ENCODE data around the gene PLD4. TPM values are rescaled to one million over a fixed set of nuclear protein-coding genes. Genes with fewer than 3 reads are reported as not detected.
"Not testable (repeated sequence)": the region's sequence is repeated elsewhere in the genome, so short reads cannot be mapped to it uniquely, and the experiment has no call there.

Gene PLD4, protein sequence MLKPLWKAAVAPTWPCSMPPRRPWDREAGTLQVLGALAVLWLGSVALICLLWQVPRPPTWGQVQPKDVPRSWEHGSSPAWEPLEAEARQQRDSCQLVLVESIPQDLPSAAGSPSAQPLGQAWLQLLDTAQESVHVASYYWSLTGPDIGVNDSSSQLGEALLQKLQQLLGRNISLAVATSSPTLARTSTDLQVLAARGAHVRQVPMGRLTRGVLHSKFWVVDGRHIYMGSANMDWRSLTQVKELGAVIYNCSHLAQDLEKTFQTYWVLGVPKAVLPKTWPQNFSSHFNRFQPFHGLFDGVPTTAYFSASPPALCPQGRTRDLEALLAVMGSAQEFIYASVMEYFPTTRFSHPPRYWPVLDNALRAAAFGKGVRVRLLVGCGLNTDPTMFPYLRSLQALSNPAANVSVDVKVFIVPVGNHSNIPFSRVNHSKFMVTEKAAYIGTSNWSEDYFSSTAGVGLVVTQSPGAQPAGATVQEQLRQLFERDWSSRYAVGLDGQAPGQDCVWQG
- polyA plus RNA-seq (ENCODE audit: insufficient read length in 3 of 3): 1 to 10 TPM; 2.6 to 3.2 (median 3.2) TPM

DNA sequence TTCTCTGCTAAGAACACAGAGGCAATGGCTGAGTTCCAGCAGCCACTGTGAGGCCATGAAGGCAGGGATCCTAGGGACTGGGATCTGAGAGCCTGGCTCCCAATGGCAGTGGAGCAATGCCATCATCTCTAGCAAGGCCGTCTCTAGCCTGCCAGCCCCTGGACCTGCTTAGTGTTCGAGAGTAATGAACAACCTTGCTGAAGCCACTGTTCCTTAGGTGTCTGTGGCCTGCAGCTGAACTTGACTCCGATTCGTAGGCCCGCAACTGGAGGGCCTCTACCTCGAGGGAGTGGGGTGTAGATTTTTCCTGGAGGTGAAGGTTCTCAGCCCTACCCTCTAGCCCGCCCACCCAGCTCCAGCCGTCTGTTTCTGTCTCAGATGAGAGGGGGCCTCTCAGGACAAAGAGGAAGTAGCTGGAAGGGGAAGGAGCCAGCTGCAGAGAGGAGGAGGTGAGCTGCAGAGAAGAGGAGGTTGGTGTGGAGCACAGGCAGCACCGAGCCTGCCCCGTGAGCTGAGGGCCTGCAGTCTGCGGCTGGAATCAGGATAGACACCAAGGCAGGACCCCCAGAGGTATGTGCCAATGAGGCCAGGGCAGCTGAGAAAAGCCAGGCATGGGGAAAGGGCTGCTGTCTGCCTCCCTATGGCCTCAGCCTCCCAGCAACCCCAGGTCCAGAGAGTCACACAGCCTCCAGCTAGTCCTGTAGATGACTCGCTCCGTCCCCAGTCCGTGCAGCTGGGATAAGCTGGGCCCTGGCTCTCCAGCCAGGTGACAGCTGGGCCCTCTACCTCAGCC lies at the start of gene PLD4:
Gene PLD4 (plus strand): TSS at position 459 of the 793 bp plus-strand sequence. CDS start 2,262 bp downstream, outside the sequence.
- DNase-seq (ENCODE audit: low read depth in 3 of 3, low spot score in 2 of 3): no peak

DNA sequence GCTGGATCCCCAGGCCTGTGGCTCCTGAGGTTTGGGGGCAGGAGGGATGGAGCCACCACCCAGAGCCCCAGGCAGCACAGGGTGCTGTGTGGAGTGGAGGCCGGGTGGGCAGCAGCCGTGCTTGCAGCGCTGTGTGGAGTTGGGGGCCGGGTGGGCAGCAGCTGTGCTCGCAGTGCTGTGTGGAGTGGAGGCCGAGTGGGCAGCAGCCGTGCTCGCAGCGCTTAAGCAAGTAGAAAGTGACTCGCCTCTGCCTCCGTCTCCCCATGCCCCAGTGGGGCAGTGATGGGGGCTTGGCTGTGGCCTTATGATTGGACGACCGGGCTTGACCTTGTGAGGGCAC lies 49.3 kb upstream of the PLD4 start:
- no peak for DNase-seq (ENCODE audit: low read depth in 3 of 3, low spot score in 2 of 3)

DNA sequence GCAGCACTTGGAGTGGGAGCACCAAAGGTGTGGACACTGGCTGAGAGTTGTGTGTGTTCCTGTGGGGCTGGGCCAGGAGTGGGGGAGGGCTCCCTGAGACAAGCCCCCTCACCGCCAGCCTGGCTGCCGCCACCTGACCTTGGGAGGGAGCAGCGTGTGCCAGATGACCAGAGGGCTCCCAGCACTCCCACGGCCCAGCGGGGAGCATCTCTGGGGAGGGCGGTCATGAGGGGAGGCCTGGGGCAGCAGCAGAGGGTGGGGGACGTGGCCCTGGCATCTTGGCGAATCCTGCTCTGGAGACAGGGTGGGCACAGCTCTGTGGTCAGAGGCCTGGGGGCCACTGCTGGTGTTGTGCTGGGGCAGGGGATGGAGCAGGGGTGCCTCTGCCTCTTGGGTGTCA lies 48.9 kb upstream of the PLD4 start:
- no peak for DNase-seq (ENCODE audit: low read depth in 3 of 3, low spot score in 2 of 3)

DNA sequence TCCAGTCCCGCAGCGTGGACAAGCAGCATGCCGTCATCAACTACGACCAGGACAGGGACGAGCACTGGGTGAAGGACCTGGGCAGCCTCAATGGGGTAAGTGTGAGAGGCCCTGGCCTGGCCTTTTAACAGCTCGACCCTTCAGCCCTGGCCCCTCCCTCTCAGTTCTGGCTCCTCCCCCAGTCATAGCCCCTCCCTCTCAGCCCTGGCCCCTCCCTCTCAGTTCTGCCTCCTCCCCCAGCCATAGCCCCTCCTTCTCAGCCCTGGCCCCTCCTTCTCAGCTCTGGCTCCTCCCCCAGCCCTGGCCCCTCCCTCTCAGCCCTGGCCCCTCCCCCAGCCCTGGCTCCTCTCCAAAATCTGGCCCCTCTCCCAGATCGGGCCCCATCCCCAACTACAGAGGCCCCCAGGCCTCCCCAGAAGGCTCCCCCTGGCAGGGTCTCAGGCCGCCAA lies 48.4 kb upstream of the PLD4 start:
- no peak for DNase-seq (ENCODE audit: low read depth in 3 of 3, low spot score in 2 of 3)

DNA sequence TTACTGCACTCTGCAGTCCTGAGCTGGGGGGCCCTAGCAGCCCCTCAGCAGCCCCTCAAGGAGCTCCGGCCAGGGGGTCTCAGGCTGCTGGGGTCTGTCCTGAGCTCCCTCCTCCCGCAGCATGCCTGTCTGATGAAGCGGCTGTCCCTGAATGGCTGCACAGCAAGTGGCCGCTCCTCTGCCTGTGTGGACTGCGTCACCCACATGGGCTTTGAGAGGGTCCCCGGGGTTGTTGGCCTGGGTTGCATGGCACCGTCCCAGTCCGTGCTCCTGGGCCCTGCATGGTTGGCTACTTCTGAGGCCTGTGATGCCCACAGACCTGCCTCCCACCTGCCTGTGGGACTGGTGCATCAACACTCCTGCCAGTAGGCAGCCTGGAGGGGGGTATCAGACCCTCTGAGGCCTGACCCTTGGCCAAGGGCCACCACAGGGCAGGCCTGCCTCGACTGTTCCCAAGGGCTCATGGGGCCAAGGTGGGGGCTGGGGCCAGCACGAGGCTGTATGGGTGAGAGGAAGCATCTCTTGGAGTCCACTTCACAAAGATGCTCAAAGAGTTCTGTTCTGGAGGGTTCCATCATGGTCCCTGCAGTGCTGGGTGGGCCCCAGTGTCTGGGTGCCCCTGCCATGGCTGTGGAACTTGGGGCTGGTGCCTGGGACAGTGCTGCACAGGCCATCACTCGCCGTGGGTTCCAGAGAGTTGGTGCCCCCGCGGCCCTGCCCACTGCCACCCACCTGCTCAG lies 47.4 kb upstream of the PLD4 start:
- no peak for DNase-seq (ENCODE audit: low read depth in 3 of 3, low spot score in 2 of 3)

DNA sequence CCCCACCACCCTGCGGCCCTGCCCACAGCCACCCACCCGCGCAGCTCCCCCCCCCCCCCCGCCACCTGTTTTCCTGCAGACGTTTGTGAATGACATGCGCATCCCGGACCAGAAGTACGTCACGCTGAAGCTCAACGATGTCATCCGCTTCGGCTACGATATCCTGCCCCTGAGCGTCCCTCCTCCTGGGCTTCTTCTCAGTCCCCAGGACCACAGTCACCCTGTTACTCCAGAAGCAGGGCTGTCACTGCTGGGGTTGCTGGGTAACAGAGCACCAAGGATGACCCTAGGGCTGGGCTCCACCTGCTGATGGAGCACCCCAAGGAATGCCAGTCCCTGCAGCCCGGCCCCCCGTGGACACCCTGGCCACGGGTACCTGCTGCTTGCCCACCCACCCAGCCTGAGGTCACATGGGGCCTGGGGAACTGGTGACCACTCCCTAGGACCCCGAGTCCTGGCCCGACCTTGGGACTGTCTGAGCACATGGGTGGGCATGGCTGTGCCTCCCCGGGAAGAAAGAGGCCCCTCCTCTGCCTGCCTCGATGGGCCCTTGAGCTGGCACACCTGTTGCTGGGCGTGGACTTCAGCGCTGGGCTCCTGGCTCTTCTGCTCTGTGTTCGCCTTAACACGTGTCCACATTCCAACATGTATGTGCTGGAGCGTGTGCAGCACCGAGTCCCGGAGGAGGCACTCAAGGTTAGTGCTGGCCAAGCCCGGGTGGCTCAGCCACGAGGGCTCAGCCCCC lies 46.7 kb upstream of the PLD4 start:
- no peak for DNase-seq (ENCODE audit: low read depth in 3 of 3, low spot score in 2 of 3)

DNA sequence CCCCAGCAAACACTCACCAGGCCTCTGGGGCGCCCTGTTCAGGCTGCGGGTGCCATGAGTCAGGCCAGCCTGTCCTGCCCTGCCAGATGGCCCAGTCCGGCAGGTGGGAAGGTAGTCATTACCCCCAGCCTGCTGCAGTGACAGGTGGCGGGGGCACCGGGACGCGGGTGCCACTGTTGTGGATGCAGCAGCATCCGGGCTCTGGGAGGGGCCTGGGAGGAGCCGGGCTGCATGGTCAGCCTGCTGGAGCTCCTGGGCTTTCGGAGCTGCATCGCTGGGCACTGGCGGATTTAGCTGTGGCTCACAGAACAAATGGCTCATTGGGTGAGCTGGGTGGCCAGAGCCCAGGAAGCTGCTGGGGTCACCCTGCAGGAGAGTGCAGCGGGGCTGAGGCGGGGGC lies 46.1 kb upstream of the PLD4 start:
- DNase-seq (ENCODE audit: low read depth in 3 of 3, low spot score in 2 of 3): no peak

DNA sequence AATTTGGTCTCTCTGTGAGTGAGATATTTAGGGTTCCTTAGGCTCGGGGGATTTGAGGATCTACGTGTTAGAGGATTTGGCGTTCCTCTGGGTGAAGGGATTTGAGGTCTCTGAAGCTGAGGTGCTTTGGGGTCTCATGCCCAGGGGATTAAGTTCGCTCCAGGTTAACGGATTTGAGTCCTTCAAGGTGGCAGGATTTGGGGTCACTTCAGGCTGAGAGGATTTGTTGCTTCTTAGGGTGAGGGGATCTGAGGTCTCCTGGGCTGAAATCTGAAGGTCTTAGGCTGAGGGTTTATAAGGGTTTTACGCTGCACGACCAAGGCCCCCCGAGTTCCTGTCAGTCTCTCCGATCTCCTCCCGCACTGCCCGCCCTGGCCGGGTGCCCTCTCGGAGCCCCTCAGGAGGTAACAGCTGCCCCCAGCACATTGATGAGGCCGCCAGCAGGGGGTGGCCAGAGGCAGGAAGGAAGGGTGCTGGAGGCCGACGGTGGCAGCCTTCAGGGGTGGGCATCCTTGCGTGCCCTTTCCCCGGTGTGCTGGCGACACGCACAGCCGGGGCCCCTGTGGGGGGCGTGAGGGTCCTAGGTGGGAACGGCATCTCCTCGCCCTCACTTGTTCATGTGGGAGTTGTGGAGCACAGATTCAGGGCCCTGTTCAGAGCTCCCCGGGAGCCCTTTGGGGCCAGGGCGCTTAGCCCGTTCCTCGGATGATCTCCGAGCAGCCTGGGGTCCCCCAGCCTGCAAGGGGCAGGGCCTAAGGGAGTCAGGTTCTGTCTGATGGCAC lies 45.3 kb upstream of the PLD4 start:
- DNase-seq (ENCODE audit: low read depth in 3 of 3, low spot score in 2 of 3): no peak

DNA sequence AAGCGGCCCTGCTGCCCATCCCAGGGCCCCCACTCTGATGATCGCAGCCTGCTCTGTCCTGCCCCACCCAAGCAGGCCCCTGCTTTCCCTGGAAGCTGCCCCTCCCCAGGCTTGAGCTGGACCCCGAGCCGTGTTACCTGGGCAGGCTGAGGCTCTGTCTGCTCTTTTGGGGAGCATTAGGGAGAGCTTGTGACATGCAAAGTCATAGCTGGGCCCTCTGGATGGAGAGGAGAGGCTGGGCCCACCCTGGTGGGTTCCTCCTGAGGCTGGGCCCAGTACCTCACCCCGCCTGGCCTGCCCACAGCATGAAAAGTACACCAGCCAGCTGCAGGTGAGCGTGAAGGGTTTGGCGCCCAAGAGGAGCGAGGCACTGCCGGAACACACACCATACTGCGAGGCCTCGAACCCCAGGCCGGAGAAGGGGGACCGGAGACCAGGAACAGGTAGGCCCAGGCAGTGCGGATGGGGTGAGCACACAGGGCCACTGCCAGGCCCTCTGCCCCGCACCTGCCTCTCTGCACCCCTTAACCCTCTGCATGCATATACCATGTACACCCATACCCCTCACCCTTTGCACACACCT lies 44.6 kb upstream of the PLD4 start:
- no peak for DNase-seq (ENCODE audit: low read depth in 3 of 3, low spot score in 2 of 3)

DNA sequence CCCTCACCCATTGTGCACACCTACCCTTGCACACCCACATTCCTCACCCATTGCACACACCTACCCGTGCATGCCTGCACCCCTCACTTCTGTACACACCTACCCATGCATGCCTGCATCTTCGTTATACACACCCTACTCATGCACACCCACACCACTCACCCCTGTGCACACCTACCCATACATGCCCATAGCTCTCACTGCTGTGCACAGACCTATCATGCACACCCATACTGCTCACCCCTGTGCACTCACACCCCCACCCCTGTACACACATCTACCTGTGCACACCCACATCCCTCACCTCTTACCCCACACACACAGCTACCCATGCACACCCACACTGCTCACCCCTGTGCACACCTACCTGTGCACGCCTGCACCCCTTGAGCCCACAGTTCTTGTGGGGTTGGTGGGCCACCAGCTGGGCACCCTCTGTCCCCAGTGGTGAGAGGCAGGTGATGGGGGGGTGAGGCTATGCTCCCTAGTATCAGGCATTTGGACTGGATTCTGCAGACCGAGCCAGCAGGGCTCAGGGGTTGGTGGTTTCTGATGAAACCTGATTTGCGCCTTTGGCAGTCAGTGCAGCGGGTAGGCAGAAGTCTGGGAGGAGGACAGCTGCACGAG lies 44.0 kb upstream of the PLD4 start:
- DNase-seq (ENCODE audit: low read depth in 3 of 3, low spot score in 2 of 3): no peak

DNA sequence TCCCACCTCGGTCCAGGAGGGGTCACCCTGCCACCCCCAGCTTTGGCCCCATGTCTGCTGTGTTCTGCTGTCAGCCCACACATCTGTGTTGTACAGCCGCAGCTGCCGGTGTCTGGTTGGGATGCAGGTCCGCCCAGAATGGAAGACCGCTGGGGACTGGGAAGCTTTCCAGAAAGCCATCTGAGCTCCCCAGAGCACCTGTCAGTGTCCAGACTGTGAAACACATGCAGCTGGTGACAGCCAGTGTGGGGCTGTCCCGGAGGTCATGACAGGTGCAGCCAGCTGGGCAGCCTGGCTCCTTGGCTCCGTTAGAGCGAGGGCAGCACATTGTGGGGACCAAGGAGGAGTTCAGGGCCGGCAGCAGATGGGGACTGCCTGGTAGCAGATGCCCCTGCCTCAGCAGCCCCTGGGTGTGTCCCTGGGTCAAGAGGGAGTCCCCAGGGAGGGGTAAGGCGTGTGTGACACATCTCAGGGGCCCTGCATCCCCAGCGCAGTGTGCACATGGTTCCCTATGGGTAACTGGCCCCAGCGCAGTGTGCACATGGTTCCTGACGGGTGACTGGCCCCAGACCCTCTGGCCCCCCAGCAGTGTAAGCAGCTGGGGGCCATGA lies 43.2 kb upstream of the PLD4 start:
- DNase-seq (ENCODE audit: low read depth in 3 of 3, low spot score in 2 of 3): no peak

DNA sequence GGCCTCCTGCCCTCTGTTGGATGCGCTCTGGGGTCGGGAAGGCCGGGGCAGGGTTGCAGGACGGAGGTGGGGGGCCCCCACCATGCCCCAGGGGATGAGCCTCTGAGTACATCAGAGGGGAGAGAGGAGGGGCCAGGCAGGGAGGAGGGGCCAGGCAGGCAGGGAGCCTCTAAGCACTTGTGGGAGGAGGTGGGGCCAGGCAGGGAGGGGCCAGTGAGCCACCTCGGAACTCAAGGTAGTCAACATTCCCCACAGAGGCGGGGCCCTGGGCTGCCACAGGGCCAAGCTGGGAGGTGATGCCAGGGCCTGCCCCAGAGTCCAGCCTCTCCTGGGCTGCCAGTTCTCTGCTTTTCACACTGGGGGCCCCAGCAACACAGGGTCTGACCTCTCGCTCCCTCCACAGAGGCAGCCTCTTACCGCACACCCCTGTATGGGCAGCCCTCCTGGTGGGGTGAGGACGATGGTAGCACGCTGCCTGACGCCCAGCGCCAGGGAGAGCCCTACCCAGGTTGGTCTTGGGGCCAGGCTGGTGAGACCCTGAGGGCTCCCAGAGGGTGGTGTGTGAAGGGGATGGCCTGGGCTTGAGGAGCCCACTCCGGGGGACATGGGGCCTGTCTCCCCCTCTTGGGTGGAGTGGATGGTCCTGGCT lies 42.2 kb upstream of the PLD4 start:
- DNase-seq (ENCODE audit: low read depth in 3 of 3, low spot score in 2 of 3): no peak

DNA sequence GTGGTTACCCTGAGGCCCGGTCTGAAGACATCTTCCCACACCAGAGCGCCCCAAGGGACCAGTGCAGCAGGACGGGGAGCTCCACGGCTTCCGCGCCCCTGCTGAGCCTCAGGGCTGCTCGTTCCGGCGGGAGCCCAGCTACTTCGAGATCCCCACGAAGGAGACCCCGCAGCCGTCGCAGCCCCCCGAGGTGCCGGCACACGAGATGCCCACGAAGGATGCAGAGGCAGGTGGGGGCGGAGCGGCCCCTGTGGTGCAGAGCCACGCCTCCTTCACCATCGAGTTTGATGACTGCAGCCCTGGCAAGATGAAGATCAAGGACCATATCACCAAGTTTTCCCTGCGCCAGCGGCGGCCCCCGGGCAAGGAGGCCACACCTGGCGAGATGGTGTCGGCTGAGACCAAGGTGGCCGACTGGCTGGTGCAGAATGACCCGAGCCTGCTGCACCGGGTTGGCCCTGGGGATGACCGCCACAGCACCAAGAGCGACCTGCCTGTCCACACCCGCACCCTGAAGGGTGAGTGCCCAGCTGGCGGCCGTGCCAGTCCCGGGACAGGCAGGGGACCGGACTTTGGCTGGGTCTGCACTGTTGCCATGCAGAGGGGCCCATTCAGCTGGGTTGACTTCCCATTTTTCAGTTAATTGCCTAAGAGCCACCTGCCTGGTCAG lies 41.6 kb upstream of the PLD4 start:
- DNase-seq (ENCODE audit: low read depth in 3 of 3, low spot score in 2 of 3): no peak

DNA sequence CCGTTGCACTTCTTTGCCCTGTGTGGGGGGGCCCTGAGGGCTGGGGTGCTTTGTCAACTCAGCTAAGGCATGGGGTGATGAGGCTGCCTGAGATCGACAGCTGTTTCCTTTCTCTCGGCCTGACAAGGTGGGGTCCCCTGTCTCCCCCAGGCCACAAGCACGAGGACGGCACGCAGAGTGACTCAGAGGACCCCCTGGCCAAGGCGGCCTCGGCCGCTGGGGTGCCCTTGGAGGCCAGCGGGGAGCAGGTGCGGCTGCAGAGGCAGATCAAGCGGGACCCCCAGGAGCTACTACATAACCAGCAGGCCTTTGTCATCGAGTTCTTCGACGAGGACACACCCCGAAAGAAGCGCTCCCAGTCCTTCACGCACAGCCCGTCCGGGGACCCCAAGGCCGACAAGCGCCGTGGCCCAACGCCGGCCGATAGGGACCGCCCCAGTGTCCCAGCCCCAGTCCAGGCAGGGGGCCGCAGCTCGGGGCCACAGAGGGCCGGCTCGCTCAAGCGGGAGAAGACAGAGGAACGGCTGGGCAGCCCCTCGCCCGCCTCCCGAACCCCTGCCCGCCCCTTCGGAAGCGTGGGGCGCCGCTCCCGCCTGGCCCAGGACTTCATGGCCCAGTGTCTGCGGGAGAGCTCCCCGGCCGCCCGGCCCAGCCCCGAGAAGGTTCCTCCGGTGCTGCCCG lies 40.9 kb upstream of the PLD4 start:
- DNase-seq (ENCODE audit: low read depth in 3 of 3, low spot score in 2 of 3): no peak

DNA sequence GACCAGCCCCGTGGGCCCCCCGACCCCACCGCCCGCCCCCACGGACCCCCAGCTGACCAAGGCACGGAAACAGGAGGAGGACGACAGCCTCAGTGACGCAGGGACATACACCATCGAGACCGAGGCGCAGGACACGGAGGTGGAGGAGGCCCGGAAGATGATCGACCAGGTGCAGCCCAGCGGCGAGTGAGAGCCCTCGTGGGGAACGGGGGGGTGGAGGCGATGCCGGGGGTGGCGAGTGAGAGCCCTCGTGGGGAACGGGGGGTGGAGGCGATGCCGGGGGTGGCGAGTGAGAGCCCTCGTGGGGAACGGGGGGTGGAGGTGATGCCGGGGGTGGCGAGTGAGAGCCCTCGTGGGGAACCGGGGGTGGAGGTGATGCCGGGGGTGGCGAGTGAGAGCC lies 40.3 kb upstream of the PLD4 start:
- not testable (repeated sequence) for DNase-seq (ENCODE audit: low read depth in 3 of 3, low spot score in 2 of 3)

DNA sequence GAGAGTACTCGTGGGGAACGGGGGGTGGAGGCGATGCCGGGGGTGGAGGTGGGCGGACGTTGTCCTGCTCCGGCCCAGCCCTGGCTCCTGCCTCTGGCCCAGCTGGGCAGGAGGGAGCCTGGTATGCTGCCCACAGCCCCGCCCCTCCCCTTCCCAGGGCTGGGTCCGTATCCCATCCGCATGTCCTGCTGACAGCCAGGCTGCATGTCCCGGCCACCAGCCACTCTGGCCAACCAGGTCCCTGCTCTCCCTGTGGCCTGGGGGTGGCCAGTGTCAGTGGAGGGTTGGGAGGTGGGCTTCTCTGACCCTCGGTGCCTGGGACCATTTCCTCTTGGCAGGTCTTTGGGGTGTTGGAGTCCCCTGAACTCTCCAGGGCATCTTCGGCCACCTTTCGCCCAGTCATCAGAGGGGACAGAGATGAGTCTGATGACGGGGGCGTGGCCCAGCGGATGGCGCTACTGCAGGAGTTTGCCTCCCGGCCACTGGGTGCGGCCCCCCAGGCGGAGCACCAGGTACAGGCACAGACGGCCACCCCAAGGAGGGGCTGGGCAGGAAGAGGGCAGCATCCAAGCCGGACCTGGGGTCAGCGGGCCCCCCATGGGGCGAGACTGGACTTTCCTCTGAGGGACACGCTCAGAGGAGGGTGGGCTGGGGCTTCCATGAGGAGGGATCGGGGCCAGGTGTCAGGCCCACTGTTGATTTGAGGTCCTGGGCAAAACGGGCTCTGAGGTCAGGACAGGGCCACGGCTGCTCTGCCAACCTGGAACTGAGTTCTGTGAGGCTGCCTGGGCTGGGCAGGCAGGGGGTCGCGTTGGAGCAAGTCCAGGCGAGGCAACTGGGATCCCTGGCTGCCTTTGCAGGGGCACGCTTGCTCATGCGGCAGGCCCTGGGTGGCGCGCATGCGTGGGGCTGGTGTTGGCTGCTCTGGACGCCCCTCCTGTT lies 39.4 kb upstream of the PLD4 start:
- no peak for DNase-seq (ENCODE audit: low read depth in 3 of 3, low spot score in 2 of 3)

Data from right renal cortex interstitium (tissue), 3 donors.